ENCODE data around the gene MECR. TPM values are rescaled to one million over a fixed set of nuclear protein-coding genes. Genes with fewer than 3 reads are reported as not detected.
"Not testable (repeated sequence)": the region's sequence is repeated elsewhere in the genome, so short reads cannot be mapped to it uniquely, and the experiment has no call there.

Gene MECR
- total RNA-seq, 1 experiment from 2014 or later = 17.3 TPM

DNA sequence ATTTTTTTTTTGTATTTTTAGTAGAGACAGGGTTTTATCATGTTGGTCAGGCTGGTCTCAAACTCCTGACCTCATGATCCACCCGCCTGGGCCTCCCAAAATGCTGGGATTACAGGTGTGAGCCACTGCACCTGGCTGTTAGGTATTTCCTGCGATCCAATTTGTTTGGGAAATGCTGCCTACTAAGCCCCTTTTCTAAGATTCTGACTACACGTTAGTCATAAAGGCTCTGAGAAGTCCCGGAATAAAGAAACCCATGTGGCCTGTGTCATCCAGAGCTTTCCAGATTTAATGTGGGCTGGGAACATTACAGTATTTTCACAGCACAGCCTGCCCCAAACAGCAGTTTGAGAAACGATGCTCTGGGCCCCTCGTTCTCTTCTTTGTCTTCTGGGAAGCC is 8.5 kb downstream of the MECR start:
- in situ Hi-C loops (cut with HindIII; ENCODE audit: low pct_unique_long_range_greater_than_20kb, low sequenced_read_pairs); DNase-seq (ENCODE audit: low read depth): not testable (repeated sequence)

GRCh38 chr1:29221296-29221695 is 9.4 kb downstream of the MECR start:
- in situ Hi-C loops (cut with HindIII; ENCODE audit: low pct_unique_long_range_greater_than_20kb, low sequenced_read_pairs) = no loop called here
- DNase-seq (ENCODE audit: low read depth) = no peak

DNA sequence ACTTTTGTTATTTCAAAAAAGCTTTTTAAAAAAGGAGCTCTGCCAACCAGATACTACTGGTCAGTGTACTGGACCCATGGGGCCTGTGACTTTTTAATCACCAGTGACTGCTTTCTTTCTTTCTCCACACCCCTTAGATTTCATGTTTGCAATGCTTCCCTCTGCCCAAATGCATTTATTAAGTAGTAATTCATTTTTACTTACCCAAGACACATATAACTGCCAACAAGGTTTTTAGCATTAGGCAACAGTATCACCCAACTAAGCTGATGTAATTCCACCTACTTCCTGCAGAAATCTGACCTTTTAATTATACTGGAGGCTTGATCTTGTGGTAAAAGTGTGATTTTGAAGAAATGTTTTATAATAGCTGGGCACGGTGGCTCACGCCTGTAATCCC is 12.5 kb downstream of the MECR start:
- in situ Hi-C loops (cut with HindIII; ENCODE audit: low pct_unique_long_range_greater_than_20kb, low sequenced_read_pairs) = no loop called here
- no peak for DNase-seq (ENCODE audit: low read depth)

DNA sequence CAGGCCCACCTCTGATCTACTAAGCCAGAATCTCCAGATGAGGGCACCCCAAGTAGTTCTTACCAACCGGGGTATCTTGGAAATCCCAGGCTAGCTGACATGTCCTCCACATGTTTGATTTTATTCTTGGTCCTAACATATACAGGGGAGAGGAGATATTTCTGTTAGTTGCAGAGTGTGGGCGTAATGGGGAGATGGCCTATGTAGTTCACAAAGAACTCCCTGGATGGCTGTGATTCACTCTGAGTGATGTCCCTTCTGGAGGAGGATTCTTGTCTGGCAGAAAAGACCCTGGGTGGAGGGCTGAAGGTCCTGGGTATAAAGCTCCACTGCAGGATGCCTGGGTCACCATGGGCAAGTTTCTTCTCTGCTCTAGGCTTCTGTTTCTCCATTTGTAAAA is 13.1 kb downstream of the MECR start:
- no peak for DNase-seq (ENCODE audit: low read depth)
- in situ Hi-C loops (cut with HindIII; ENCODE audit: low pct_unique_long_range_greater_than_20kb, low sequenced_read_pairs) = no loop called here

DNA sequence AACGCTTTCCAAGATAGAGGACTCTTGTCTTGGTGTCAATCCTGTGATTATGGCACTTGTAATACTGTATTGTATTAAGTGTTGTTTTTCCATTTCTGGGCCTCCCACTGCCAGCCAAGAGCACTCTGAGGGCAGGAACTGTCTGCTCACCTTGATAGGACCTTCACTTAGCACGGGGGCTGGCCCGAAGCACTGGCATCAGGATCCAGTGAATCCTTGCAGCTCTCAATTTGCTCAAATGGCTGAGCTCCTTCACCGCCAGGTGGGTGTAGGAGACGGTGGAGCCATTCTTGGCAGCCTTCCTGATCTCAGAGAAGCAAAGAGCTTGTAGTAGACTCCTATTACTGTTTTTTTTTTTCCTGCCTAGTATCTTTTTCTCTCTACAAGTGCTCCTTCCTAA is 17.7 kb downstream of the MECR start:
- no peak for DNase-seq (ENCODE audit: low read depth)
- in situ Hi-C loops (cut with HindIII; ENCODE audit: low pct_unique_long_range_greater_than_20kb, low sequenced_read_pairs) = no loop called here

DNA sequence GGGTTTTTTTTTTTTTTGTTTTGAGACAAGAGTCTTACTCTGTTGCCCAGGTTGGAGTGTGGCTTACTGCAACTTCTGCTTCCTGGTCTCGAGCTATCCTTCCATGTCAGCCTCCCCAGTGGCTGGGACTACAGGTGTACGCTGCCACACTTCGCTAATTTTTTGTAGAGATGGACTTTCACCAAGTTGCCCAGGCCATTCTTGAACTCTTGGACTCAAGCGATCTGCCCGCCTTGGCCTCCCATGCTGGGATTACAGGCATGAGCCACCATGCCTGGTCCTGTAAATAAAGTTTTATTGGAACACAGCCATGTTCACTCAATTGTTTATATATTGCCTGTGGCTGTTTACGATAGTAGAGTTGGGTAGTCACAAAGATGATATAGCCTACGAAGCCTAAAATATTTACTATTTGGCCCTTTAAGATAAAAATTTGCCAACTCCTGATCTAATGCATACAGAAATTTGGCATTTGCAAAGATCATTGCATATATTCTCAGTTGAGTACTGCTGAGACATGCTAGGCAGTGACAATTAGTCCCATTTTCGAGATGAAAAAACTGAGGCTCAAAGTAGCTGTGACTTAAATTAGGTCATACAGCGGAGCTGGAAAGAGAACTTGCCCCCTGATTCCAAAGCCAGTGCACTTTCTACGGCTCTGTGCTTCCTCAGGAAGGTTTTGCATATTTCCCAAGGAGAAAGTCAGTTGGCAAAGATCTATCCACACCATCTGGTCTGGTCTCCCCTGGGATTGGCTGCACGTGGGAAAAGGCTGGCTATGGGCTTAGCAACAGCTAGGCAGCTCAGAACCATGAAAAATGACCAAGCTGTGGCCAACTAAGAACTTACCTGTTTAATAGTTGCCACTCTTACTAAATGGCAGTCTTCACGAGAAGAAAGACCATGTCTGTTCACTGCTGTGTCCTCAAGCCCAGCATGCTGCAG is 19.4 kb downstream of the MECR start:
- in situ Hi-C loops (cut with HindIII; ENCODE audit: low pct_unique_long_range_greater_than_20kb, low sequenced_read_pairs) = no loop called here
- DNase-seq (ENCODE audit: low read depth) = no peak

- DNase-seq (ENCODE audit: low read depth) = no peak
- in situ Hi-C loops (cut with HindIII; ENCODE audit: low pct_unique_long_range_greater_than_20kb, low sequenced_read_pairs) = no loop called here
These were observed 20.3 kb downstream of the MECR start for GRCh38 chr1:29210278-29211085.

DNA sequence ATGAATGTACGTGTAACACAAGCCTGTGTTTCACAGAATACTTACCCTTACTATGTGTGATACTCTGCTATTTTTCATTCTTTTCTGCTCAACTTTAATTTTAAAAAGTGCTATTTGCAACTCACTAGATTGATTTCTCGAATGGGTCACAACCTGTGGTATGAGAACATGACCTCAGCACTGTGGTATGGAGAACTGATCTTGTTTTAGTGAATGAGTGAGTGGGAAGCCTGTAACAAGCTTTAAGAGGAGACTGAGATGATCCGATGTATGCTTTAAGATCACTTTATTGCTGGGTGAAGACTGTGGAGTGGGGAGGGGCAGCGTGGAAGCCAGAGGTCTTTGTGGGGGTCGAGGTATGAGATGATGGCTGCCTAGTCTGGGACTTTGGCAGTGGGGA is 21.6 kb downstream of the MECR start:
- DNase-seq (ENCODE audit: low read depth) = no peak
- in situ Hi-C loops (cut with HindIII; ENCODE audit: low pct_unique_long_range_greater_than_20kb, low sequenced_read_pairs) = no loop called here

DNA sequence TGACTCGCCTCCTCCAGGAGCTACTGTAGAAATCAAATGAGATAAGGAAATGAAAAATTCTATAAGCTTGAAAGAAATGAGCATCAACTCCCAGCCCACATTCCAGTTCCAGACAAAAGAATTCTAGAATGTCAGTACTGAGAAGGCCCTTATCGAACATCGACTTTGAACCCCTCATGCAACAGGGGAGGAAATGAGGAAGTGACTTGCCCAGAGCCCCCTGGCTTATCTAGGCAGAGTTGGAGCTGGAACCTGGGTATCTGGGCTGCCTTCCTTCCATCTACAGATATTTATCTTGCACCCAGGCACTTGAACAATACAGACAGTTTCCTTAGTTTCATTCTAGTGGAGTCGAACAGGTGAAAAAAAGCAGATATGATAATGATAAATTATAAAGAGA is 22.3 kb downstream of the MECR start:
- in situ Hi-C loops (cut with HindIII; ENCODE audit: low pct_unique_long_range_greater_than_20kb, low sequenced_read_pairs) = no loop called here
- DNase-seq (ENCODE audit: low read depth) = no peak

GRCh38 chr1:29202584-29203340 is 28.0 kb downstream of the MECR start:
- peak; percentile 87 for DNase-seq (ENCODE audit: low read depth)
- in situ Hi-C loops (cut with HindIII; ENCODE audit: low pct_unique_long_range_greater_than_20kb, low sequenced_read_pairs) = no loop called here

GRCh38 chr1:29202053-29202452 is 28.7 kb downstream of the MECR start:
- DNase-seq (ENCODE audit: low read depth) = no peak
- in situ Hi-C loops (cut with HindIII; ENCODE audit: low pct_unique_long_range_greater_than_20kb, low sequenced_read_pairs) = no loop called here

- in situ Hi-C loops (cut with HindIII; ENCODE audit: low pct_unique_long_range_greater_than_20kb, low sequenced_read_pairs) = no loop called here
These were observed 29.1 kb downstream of the MECR start for GRCh38 chr1:29201595-29202051.

GRCh38 chr1:29200906-29201594 is 29.7 kb downstream of the MECR start:
- in situ Hi-C loops (cut with HindIII; ENCODE audit: low pct_unique_long_range_greater_than_20kb, low sequenced_read_pairs) = no loop called here
- DNase-seq (ENCODE audit: low read depth) = no peak

More at GRCh38 chr1:29201595-29202051, 29.1 kb downstream of the MECR start:
- DNase-seq (ENCODE audit: low read depth) = no peak

DNA sequence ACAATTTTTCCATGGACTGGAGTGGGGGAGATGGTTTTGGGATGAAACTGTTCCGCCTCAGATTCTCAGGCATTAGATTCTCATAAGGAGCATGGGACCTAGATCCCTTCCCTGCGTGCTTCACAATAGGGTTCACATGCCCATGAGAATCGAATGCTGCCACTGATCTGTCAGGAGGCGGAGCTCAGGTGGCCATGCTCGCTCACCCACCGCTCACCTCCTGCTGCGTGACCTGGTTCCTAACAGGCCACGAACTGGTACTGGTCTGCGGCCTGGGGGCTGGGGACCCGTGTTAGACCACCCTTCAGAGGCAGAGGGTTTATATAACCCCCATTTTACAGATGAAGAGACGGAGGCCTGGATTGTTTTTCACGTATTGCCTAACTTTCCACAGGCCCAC is 32.7 kb downstream of the MECR start:
- in situ Hi-C loops (cut with HindIII; ENCODE audit: low pct_unique_long_range_greater_than_20kb, low sequenced_read_pairs) = no loop called here
- no peak for DNase-seq (ENCODE audit: low read depth)

DNA sequence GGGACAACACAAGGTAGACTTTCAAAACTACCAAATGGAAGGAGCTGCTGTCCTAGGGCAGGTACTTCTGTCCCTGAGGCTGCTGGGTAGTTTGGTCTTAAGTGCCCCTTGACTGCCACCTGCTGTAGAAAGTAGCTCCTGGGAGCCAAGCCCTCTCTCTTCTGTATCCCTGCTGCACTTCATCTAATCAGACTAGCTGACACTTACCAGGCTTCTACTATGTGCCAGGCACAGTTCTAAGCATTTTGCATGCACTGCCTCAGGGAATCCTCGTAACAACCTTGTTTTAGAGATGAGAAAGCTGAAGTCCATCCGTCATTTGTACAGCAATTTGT is 33.2 kb downstream of the MECR start:
- DNase-seq (ENCODE audit: low read depth) = peak; percentile 28
- in situ Hi-C loops (cut with HindIII; ENCODE audit: low pct_unique_long_range_greater_than_20kb, low sequenced_read_pairs) = no loop called here

GRCh38 chr1:29196863-29197589 is 33.7 kb downstream of the MECR start:
- in situ Hi-C loops (cut with HindIII; ENCODE audit: low pct_unique_long_range_greater_than_20kb, low sequenced_read_pairs) = no loop called here
- no peak for DNase-seq (ENCODE audit: low read depth)

DNA sequence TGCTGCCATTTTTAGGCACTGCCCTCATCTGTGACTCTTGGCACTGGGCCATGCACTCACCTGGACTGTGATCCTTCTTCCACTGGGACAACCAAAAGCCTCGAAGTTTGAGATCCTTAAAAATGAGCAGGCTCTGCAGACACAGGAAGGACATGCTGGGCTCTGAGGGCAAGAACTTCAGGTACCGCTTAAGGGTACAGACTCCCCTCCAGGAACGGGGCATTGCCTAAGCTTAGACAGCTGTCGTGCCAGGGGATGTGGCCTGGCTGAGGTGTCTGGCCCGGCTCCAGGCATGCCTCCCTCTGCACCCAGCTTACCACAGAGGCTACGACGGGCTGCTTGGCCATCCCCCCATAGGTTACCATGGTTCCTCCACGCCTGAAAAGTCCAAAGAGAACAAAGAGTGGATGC is 34.8 kb downstream of the MECR start:
- DNase-seq (ENCODE audit: low read depth) = no peak
- in situ Hi-C loops (cut with HindIII; ENCODE audit: low pct_unique_long_range_greater_than_20kb, low sequenced_read_pairs) = no loop called here

Data from Caki2 (cell line).